AG04450 (cell line): ENCODE results near the gene ARIH2. TPM values are rescaled to one million over a fixed set of nuclear protein-coding genes. Genes with fewer than 3 reads are reported as not detected.

ENCODE experiments used
- CTCF ChIA-PET: fragments of 300-600, 350-600 bp; formaldehyde crosslinking; extraction: SDS; loops from one replicate; lab custom pipeline; 2022; ENCODE audit warnings: antibody characterized with exemption, inconsistent platforms; lab: Charles Lee
- POLR2A ChIA-PET: fragments of 350-600 bp; formaldehyde crosslinking; extraction: SDS; loops from one replicate; lab custom pipeline; 2021; ENCODE audit warnings: antibody characterized with exemption, inconsistent platforms; lab: Yijun Ruan, JAX
- DNase-seq: peaks from one replicate; pipeline ENCODE4 v3.0.0-alpha.2; 2011; ENCODE audit warnings: low read depth, low spot score
- H3K27ac ChIP-seq: one replicate; pipeline ENCODE4 v1.5.1; 2012; ENCODE audit warnings: low read depth, low read length, control low read depth
- H3K27me3 ChIP-seq: one replicate; pipeline ENCODE4 v1.6.0; 2012; ENCODE audit warnings: low read length; ENCODE audit not compliant: control insufficient read depth, insufficient read depth
- H3K4me3 ChIP-seq: 2 replicates; pipeline ENCODE4 v1.5.1; 2011; ENCODE audit warnings: mild to moderate bottlenecking, low read depth, low read length, control low read depth
- H3K9me3 ChIP-seq: 2 replicates; pipeline ENCODE4 v1.5.1; 2012; ENCODE audit warnings: low read length; ENCODE audit not compliant: control insufficient read depth, insufficient read depth
- CTCF ChIP-seq: IDR thresholded peaks from 2 replicates; pipeline ENCODE4 v1.5.1; 2011; ENCODE audit warnings: low read depth, low read length, control low read depth, inconsistent platforms
- polyA plus RNA-seq: library from polyadenylated mRNA; depleted of rRNA; stranded (reverse); fragments of >200 nt; gene quantifications from 2 replicates; pipeline ENCODE4 v1.2.3, GENCODE V29; 2011

Gene ARIH2
- polyA plus RNA-seq, 1 experiment: 77.5 TPM

GRCh38 chr3:48985831-48986376 lies 67.3 kb downstream of the ARIH2 start:
- Histone ChIP-seq H3K27ac (no peak overlapping the region), H3K9me3 (no peaks in the 10 kb centered on the region), H3K27me3 (no peaks in the 10 kb centered on the region), H3K4me3 (no peak overlapping the region)
- TF ChIP-seq CTCF: no peak
- no peak for DNase-seq
- POLR2A ChIA-PET: no interaction called here
- CTCF ChIA-PET: interaction anchor here (3.0 to 4.9 kb wide), 2 partner anchors 28 to 107 kb away, joined by 19 to 37 read pairs; partner anchors contain the start of gene QRICH1

DNA sequence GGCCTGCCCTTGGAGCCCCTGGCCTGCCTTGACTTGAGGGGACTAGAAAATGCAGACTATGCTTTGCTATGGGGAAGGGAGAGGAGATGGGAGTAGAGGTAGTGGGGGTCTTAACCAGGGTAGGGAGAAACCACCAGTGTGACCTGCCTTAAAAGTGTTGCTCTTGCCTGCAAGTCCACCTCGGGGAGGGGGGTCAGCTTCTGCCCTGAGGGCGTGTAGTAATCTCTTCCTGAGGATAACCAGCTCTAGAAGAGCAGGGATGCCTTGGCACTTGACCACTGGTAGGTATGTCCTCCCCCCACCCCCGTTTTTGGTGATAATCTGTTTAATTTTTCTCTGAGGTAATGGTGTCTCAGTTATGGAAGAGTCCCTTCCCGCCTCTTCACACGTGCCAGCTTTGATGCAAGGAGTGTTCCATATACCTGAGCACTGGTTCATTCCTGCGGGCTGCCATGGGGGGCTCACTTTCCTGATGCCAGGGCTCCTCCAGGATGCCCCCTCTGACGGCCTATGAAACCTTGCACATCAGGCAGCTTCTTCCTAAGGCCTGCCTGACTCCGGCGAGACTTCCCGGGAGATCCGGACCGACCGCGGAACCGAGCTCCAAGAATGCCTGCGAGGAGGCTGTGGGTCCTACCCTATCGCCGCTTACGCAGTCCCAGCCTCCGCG lies 70.6 kb downstream of the ARIH2 start:
- Histone ChIP-seq H3K9me3 (no peaks in the 10 kb centered on the region), H3K4me3 (peak overlapping the region; percentile 80), H3K27me3 (no peaks in the 10 kb centered on the region), H3K27ac (peak overlapping the region; percentile 99)
- no peak for TF ChIP-seq CTCF
- CTCF ChIA-PET: interaction anchor here (0.6 to 4.9 kb wide), 12 partner anchors 11 to 460 kb away, joined by 3 to 37 read pairs (median 4); partner anchors contain the start of genes NDUFAF3, QRICH1 and WDR6
- POLR2A ChIA-PET: interaction anchor here (0.7 to 3.9 kb wide), 10 partner anchors 17 to 104 kb away, joined by 3 to 70 read pairs (median 8); partner anchors contain the start of genes DALRD3, IMPDH2, NDUFAF3 and QRICH1
- DNase-seq: no peak

DNA sequence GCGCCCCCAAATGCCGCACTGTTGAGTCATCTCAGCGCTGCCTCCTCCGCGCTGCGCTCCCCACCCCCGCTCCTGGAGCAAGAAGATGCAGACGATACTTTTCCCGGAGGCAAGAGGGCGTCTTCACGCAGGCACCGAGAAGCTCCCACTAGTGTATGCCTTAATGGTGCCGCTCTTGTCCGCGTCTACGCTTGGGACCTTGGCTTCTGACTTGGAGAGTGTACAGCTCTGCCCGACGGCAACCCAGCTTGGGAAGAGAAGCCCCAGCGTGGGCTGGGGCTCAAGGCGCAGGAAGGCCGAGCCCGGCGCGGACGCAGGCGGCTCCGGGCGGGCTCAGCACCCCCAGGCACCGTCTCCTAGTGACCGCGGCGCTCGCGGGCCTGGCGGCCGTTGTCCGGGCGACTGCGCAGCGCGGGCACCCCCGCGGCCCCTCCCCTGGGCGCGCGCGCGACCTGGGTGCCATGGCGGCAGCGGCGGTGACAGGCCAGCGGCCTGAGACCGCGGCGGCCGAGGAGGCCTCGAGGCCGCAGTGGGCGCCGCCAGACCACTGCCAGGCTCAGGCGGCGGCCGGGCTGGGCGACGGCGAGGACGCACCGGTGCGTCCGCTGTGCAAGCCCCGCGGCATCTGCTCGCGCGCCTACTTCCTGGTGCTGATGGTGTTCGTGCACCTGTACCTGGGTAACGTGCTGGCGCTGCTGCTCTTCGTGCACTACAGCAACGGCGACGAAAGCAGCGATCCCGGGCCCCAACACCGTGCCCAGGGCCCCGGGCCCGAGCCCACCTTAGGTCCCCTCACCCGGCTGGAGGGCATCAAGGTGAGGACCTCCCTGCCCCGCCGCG lies 71.4 kb downstream of the ARIH2 start, which contains the start of gene P4HTM:
TSS of gene P4HTM (plus strand) at position 446 of the 840 bp plus-strand sequence. CDS start at position 462, 16 bp downstream.
- Histone ChIP-seq H3K27ac (peak within 1 kb of the TSS; percentile 99), H3K4me3 (peak within 1 kb of the TSS; percentile 80), H3K27me3 (no peaks in the 10 kb centered on the region), H3K9me3 (no peaks in the 10 kb centered on the region)
- CTCF ChIA-PET: interaction anchor here (0.6 to 4.9 kb wide), 11 partner anchors 10 to 1620 kb away, joined by 3 to 37 read pairs (median 4); partner anchors contain the start of genes NDUFAF3, QRICH1 and WDR6
- peak; percentile 87 for DNase-seq
- POLR2A ChIA-PET: interaction anchor here (0.6 to 3.9 kb wide), 11 partner anchors 16 to 104 kb away, joined by 3 to 70 read pairs (median 6); partner anchors contain the start of genes DALRD3, IMPDH2, NDUFAF3 and QRICH1
- TF ChIP-seq CTCF: peak; percentile 59

- no peaks in the 10 kb centered on the region for H3K27me3 ChIP-seq
- ChIA-PET POLR2A (interaction anchor here (0.6 to 3.9 kb wide), 3 partner anchors 15 to 68 kb away, joined by 3 to 70 read pairs (median 11); partner anchors contain the start of genes NDUFAF3 and WDR6), CTCF (interaction anchor here (0.6 to 3.6 kb wide), 3 partner anchors 16 to 1619 kb away, joined by 3 to 18 read pairs (median 3); partner anchors contain the start of gene WDR6)
- no peaks in the 10 kb centered on the region for H3K9me3 ChIP-seq
- TF ChIP-seq CTCF: no peak
- DNase-seq: no peak
- H3K27ac ChIP-seq: peak overlapping the region; percentile 31
- peak overlapping the region; percentile 80 for H3K4me3 ChIP-seq
Measured at GRCh38 chr3:48990636-48991469, 72.2 kb downstream of the ARIH2 start.
